ENCODE results near the gene TTC16. TPM values are rescaled to one million over a fixed set of nuclear protein-coding genes. Genes with fewer than 3 reads are reported as not detected.

TTC16 gene
- total and polyA plus RNA-seq, 2 of the 8 experiments (the other 6 are each of a cell fraction or from before 2014, with no cell fraction given), result 0.03 TPM; not detected in 1

DNA sequence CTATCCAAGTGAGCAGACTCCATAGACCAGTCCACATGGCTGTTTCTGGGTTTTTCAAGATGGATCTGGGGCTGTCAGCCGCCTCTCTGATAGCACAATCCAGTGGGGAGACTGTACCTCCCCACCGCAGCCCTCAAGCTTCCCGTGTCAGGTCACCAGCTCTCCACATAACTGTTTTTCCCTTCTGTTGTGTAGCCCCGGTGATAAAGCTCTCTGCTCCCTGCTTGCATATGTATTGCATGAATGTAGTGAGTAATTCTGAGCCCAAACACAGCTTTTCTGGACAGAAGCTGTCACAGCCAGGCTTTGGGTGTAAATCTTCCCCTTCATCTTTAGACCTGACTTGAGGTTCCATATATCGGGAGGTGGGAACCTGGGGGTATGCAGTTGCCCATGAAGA is 32.2 kb upstream of the TTC16 start:
- no peak overlapping the region for H3K4ac ChIP-seq (replicated peaks; ENCODE audit: insufficient read length, low read depth, low read length)
- H3K23ac ChIP-seq (ENCODE audit: insufficient read length), result no peak overlapping the region
- no peak overlapping the region for H4K5ac ChIP-seq (ENCODE audit: insufficient read length, low read depth, low read length)
- H4K20me1 ChIP-seq (replicated peaks in 1 of 2; ENCODE audit: control insufficient read depth in 1 of 2, insufficient read depth in 2 of 2, low read length in 2 of 2), result peaks cover 0 to 2% of the 10 kb centered on the region in 2 experiments
- H3K36me3 ChIP-seq (ENCODE audit: control insufficient read depth in 2 of 4, insufficient read depth in 4 of 4, low read length in 3 of 4), result peaks cover 2 to 37% (median 14%) of the 10 kb centered on the region in 4 experiments; a peak in 5 of 8 replicates
- H2BK120ac ChIP-seq (replicated peaks; ENCODE audit: low read depth, low read length), result no peak overlapping the region
- no peak overlapping the region for H3K4me2 ChIP-seq (ENCODE audit: insufficient read depth in 1 of 2, low read depth in 2 of 2, low read length in 2 of 2)
- H3K79me2 ChIP-seq (ENCODE audit: control insufficient read depth in 1 of 2, insufficient read depth in 2 of 2, low read length in 2 of 2), result no peaks in the 10 kb centered on the region
- H3K4me1 ChIP-seq (replicated peaks in 1 of 4; ENCODE audit: control insufficient read depth in 3 of 4, insufficient read depth in 4 of 4, low read length in 3 of 4), result no peaks in the 10 kb centered on the region
- TF ChIP-seq CHD2 (IDR thresholded peaks at IDR 0.05; ENCODE audit: low read length) (no peak), RXRA (IDR thresholded peaks at IDR 0.05; ENCODE audit: insufficient read depth, low read depth, low read length) (no peak), NRF1 (IDR thresholded peaks at IDR 0.05; ENCODE audit: low read depth, low read length) (no peak), CEBPB (IDR thresholded peaks at IDR 0.05; ENCODE audit: low read depth, low read length) (no peak), SIN3A (conservative IDR thresholded peaks at IDR 0.05 in 1 of 2, IDR thresholded peaks at IDR 0.05 in 1 of 2; ENCODE audit: low read depth in 1 of 2, low read length in 2 of 2) (no peak), SP4 (IDR thresholded peaks at IDR 0.05; ENCODE audit: low read length) (no peak), SUZ12 (IDR thresholded peaks at IDR 0.05; ENCODE audit: low read length) (no peak), TCF12 (IDR thresholded peaks at IDR 0.05; ENCODE audit: low read depth, low read length) (no peak)
- H3K9ac ChIP-seq (replicated peaks in 1 of 4; ENCODE audit: extremely low read depth in 1 of 4, low read depth in 3 of 4, low read length in 3 of 4), result no peak overlapping the region
- ChIA-PET CTCF (ENCODE audit: partially characterized antibody) (interaction anchor here (0.9 to 2.9 kb wide), 8 partner anchors 10 to 179 kb away, joined by 3 to 11 read pairs (median 4); partner anchors contain the start of gene TOR2A), POLR2A (ENCODE audit: partially characterized antibody) (no interaction called here)
- H3K9me3 ChIP-seq (ENCODE audit: insufficient read depth in 2 of 2, low read depth in 1 of 2, low read length in 1 of 2), result no peaks in the 10 kb centered on the region
- 0 out of 2 replicates have a peak overlapping the region, but pooled peaks have one; percentile 58 for H3K27ac ChIP-seq (ENCODE audit: low read depth, low read length)
- no peak overlapping the region for H2BK15ac ChIP-seq (ENCODE audit: low read length)
- H3K18ac ChIP-seq (ENCODE audit: extremely low read depth, low read length), result no peak overlapping the region
- 91% methylated on average over 5 of the region's 5 CpGs; no CpG with 5 or more reads in 1 of the 2 experiments for WGBS, 2 experiments (ENCODE audit: extremely low coverage in 1 of 2, insufficient coverage in 1 of 2, insufficient read length in 1 of 2, insufficient replicate concordance in 2 of 2, low coverage in 1 of 2, low lambda C conversion rate in 2 of 2, missing lambda C conversion rate in 1 of 2)
- H2AK5ac ChIP-seq (ENCODE audit: low read depth, low read length), result no peak overlapping the region
- no peak for DNase-seq (ENCODE audit: low read depth in 1 of 2, low spot score in 2 of 2)
- no peak overlapping the region for H2BK12ac ChIP-seq (ENCODE audit: low read depth, low read length)
- H4K8ac ChIP-seq (ENCODE audit: extremely low read depth, insufficient read depth, low read length), result no peak overlapping the region
- no peak overlapping the region for H2AFZ ChIP-seq (ENCODE audit: low read length)
- H3K79me1 ChIP-seq (ENCODE audit: low read depth, low read length), result no peaks in the 10 kb centered on the region
- no peak overlapping the region for H2BK5ac ChIP-seq (ENCODE audit: low read depth, low read length)
- no peak overlapping the region for H2BK20ac ChIP-seq (ENCODE audit: low read length)
- no peak for FAIRE-seq
- no peaks in the 10 kb centered on the region for H3K23me2 ChIP-seq (ENCODE audit: low read depth, low read length)
- H3K27me3 ChIP-seq (replicated peaks in 1 of 4; ENCODE audit: control insufficient read depth in 3 of 4, extremely low read depth in 1 of 4, insufficient read depth in 3 of 4, low read length in 3 of 4), result no peaks in the 10 kb centered on the region
- H3K4me3 ChIP-seq (ENCODE audit: extremely low read depth in 1 of 4, insufficient read depth in 2 of 4, low read depth in 3 of 4, low read length in 4 of 4), result no peak overlapping the region
- H4K91ac ChIP-seq (replicated peaks; ENCODE audit: insufficient read length, low read length), result no peak overlapping the region
- no peak overlapping the region for H3K14ac ChIP-seq (ENCODE audit: insufficient read length)
- no peak overlapping the region for H3K56ac ChIP-seq (replicated peaks; ENCODE audit: insufficient read length, low read depth, low read length)
